H1 (cell line): ENCODE measurements around the gene CEP126. TPM values are rescaled to one million over a fixed set of nuclear protein-coding genes. Genes with fewer than 3 reads are reported as not detected.

ENCODE experiments used
- EP300 ChIP-seq, 2 experiments: IDR thresholded peaks; 1 replicate in 1 of 2; 2 replicates in 1 of 2; pipeline ENCODE4 v1.6.1; 2011 to 2012; ENCODE audit warnings: low read depth in 2 of 2, low read length in 2 of 2, mild to moderate bottlenecking in 2 of 2, borderline replicate concordance in 1 of 2, inconsistent platforms in 1 of 2, moderate library complexity in 1 of 2
- JUN ChIP-seq: IDR thresholded peaks from 2 replicates; pipeline ENCODE4 v1.6.1; 2011; ENCODE audit warnings: low read depth, mild to moderate bottlenecking, improper control_type of control experiment, low read length
- KDM5A ChIP-seq: fragments of 200-600 bp; IDR thresholded peaks from 2 replicates; pipeline ENCODE4 v1.7.1; 2012; ENCODE audit warnings: mild to moderate bottlenecking, low read length, inconsistent platforms, mixed read lengths
- POU5F1 ChIP-seq: IDR thresholded peaks from 2 replicates; pipeline ENCODE4 v1.6.1; 2011; ENCODE audit warnings: low read depth, mild to moderate bottlenecking, low read length, moderate library complexity
- SAP30 ChIP-seq: fragments of 300-600 bp; sonication (generic); IDR thresholded peaks from 2 replicates; pipeline ENCODE4 v1.7.1; 2012; ENCODE audit warnings: low read length, moderate library complexity, mild to moderate bottlenecking, inconsistent platforms; ENCODE audit not compliant: insufficient read depth, insufficient replicate concordance
- SIN3A ChIP-seq, 2 experiments: IDR thresholded peaks in 1 of 2; conservative IDR thresholded peaks in 1 of 2; 2 replicates each; pipeline ENCODE4 v1.6.1; 2011 to 2012; ENCODE audit warnings: low read length in 2 of 2, improper control_type of control experiment in 1 of 2, low read depth in 1 of 2, mild to moderate bottlenecking in 1 of 2
- SIRT6 ChIP-seq: IDR thresholded peaks from one replicate; pipeline ENCODE4 v1.7.1; 2012; ENCODE audit warnings: low read length, inconsistent platforms
- polyA plus RNA-seq, 7 experiments: library from polyadenylated mRNA; depleted of rRNA in 3 of 7; stranded (reverse) in 5 of 7; unstranded in 2 of 7; fragments of >200 nt in 5 of 7; fragments of 200-250 nt in 2 of 7; gene quantifications; 1 replicate in 5 of 7; 2 replicates in 1 of 7; 4 replicates in 1 of 7; pipeline versions ENCODE4 v1.2.1 to v1.2.3, GENCODE V29; 2011 to 2013; ENCODE audit warnings: missing spikeins in 2 of 7, mixed read lengths in 2 of 7
- total RNA-seq: library from RNA; stranded (reverse); fragmentation: NEBNext Ultra II Directional; extraction: Animal tissue kit (Norgen Biotek cat#: 25700); gene quantifications from 2 replicates; pipeline ENCODE4 v1.2.1, GENCODE V29; 2021

The CEP126 gene
- total and polyA plus RNA-seq, 2 of the 8 experiments (the other 6 are each of a cell fraction or from before 2014, with no cell fraction given): 0.76 to 1.9 TPM

DNA sequence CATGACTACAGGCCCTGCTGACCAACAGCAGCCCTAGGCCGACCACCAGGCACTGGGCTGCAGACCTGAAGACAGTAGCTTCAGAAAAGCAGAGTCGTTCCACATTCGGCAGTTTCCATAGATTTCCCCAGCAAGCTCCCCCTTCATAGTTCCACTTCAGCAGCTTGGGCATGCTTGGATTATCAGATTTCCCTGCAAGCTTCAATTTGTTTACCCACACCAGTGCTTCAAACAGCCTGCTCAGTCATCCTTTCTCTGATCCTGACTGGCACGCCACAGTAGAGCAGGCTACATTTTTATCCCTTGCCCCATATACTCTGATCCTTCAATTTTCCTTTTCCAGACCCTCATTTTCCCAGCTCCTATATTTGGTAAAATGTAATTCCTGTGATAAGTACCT, 81.3 kb downstream of the CEP126 start (continued):
- TF ChIP-seq EP300 (IDR thresholded peaks at IDR 0.05; ENCODE audit: borderline replicate concordance in 1 of 2, low read depth in 2 of 2, low read length in 2 of 2) (no peak), SIRT6 (no peak), SAP30 (no peak), JUN (no peak), SIN3A (conservative IDR thresholded peaks at IDR 0.05 in 1 of 2, IDR thresholded peaks at IDR 0.05 in 1 of 2; ENCODE audit: low read depth in 1 of 2, low read length in 2 of 2) (no peak), POU5F1 (no peak), KDM5A (no peak)
